Gastrocnemius medialis (tissue), 4 donors: ENCODE measurements around the gene SDK2. TPM values are rescaled to one million over a fixed set of nuclear protein-coding genes. Genes with fewer than 3 reads are reported as not detected.

Source experiments
- ATAC-seq, 2 donors: fragments of 150-250 bp; one replicate each; pipeline ENCODE4 v1.9.1; 2016
- DNase-seq, 2 donors: peaks; one replicate each; pipeline ENCODE4 v3.0.0-alpha.2; 2019
- H3K27ac ChIP-seq, 4 donors: fragments of 200-600 bp; sonication (generic); 1 replicate in 1 of 4; 2 replicates in 3 of 4; pipeline ENCODE4 v1.5.1; 2016 to 2018; ENCODE audit warnings: mild to moderate bottlenecking in 2 of 4, moderate library complexity in 1 of 4
- H3K27me3 ChIP-seq, 3 donors: fragments of 200-600 bp; sonication (generic) in 2 of 3; 1 replicate in 1 of 3; 2 replicates in 2 of 3; pipeline versions ENCODE4 v1.5.1 to v1.6.0; 2016 to 2019; ENCODE audit warnings: mild to moderate bottlenecking in 1 of 3, moderate library complexity in 1 of 3
- H3K36me3 ChIP-seq, 2 donors: fragments of 200-600 bp; sonication (generic) in 1 of 2; one replicate each; pipeline ENCODE4 v1.5.1; 2017 to 2018
- H3K4me1 ChIP-seq, 2 donors: fragments of 200-600 bp; sonication (generic) in 1 of 2; one replicate each; pipeline ENCODE4 v1.5.1; 2016 to 2017; ENCODE audit warnings: mild to moderate bottlenecking in 2 of 2
- H3K4me3 ChIP-seq, 4 donors: fragments of 200-600 bp; sonication (generic) in 3 of 4; 1 replicate in 1 of 4; 2 replicates in 3 of 4; pipeline ENCODE4 v1.5.1; 2016 to 2019; ENCODE audit warnings: mild to moderate bottlenecking in 2 of 4
- H3K9me3 ChIP-seq, 3 donors: fragments of 200-600 bp; sonication (generic) in 2 of 3; 1 replicate in 1 of 3; 2 replicates in 2 of 3; pipeline ENCODE4 v1.5.1; 2016 to 2019
- CTCF ChIP-seq, 5 experiments: fragments of 450-650 bp in 3 of 5; fragments of 200-600 bp in 2 of 5; sonication (generic) in 2 of 5; IDR thresholded peaks in 4 of 5; conservative IDR thresholded peaks in 1 of 5; 1 replicate in 4 of 5; 2 replicates in 1 of 5; pipeline ENCODE4 v1.5.1; 2016 to 2019; ENCODE audit warnings: antibody characterized with exemption in 5 of 5, mild to moderate bottlenecking in 3 of 5, moderate library complexity in 3 of 5
- POLR2A ChIP-seq, 2 donors: fragments of 450-650 bp; IDR thresholded peaks; one replicate each; pipeline ENCODE4 v1.6.1; 2017; ENCODE audit warnings: antibody characterized with exemption in 2 of 2, mild to moderate bottlenecking in 2 of 2, moderate library complexity in 2 of 2
- in situ Hi-C, 4 donors: fragments of 200-750 bp; cut with MboI; loops; one replicate each; pipeline versions ENCODE4 v1.15.0 to v1.8.0; 2017; ENCODE audit warnings: low sequenced_read_pairs in 4 of 4
- intact Hi-C: fragments of 100-400 bp; cut with DNase I; formaldehyde crosslinking; loops from one replicate; pipeline ENCODE4 v1.15.1; 2023; ENCODE audit warnings: low total_unique reads
- total RNA-seq, 4 donors: library from RNA; depleted of rRNA; stranded (reverse); fragments of >200 nt; gene quantifications; one replicate each; pipeline versions ENCODE4 v1.1.0 to v1.2.3, GENCODE V29; 2016

SDK2 gene
- total RNA-seq, 4 donors from 2014 or later = 0.02 to 0.31 (median 0.13) TPM

DNA sequence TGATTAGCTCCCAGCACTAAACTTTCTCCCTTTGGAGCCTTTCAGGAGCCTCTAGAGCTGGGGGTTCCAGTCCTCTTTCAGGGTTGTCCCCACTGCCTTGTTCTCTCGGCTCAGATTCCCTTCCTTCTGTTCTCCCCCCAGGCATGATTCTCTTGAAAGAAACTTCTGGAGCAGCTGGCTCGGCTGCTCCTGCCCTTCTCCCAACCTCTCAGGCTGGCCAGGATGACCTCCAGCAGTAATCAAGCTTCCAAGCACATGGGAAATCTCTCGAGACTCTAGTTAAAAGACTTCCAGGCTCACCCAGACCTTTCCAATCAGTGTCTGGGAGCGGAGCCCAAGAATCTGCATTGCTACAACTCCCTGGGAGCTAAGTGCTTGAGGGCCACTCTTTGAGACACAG, 3.6 kb downstream of the SDK2 start:
- TF ChIP-seq CTCF (IDR thresholded peaks at IDR 0.05 in 4 of 5, conservative IDR thresholded peaks at IDR 0.05 in 1 of 5) (no peak), POLR2A (IDR thresholded peaks at IDR 0.05) (no peak)
- Histone ChIP-seq H3K4me1 (peaks cover 0 to 16% of the 10 kb centered on the region in 2 donors), H3K27ac (no peak overlapping the region), H3K27me3 (peaks cover 5 to 22% (median 20%) of the 10 kb centered on the region in 3 donors), H3K4me3 (no peak overlapping the region), H3K36me3 (no peaks in the 10 kb centered on the region), H3K9me3 (no peaks in the 10 kb centered on the region)
- ATAC-seq (no peak), DNase-seq (no peak)
- in situ Hi-C loops = no loop called here
- intact Hi-C loops = no loop called here

DNA sequence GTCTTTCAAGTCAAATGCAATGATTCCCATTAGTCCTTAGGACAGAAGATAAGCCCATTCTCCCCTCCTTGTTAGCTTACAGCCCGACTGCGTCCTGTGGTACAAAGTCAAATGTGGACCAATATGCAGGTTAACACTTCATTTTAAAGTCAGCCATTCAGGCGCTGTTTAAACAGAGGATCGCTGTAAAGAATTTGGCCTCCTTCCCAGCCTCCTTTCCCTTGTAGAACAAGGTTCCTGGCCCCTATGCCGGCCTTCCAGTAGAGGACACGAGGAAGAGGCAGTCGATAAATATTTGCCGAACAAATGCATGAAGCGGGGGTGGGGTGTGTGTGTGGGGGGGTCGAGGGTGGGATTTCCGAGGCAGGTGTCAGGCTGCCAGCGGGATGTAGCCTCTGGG, 4.3 kb downstream of the SDK2 start:
- no peak for DNase-seq
- Histone ChIP-seq H3K9me3 (no peaks in the 10 kb centered on the region), H3K4me3 (no peak overlapping the region), H3K27ac (no peak overlapping the region), H3K27me3 (peaks cover 5 to 22% (median 20%) of the 10 kb centered on the region in 3 donors), H3K4me1 (peaks cover 0 to 16% of the 10 kb centered on the region in 2 donors), H3K36me3 (no peaks in the 10 kb centered on the region)
- intact Hi-C loops (no loop called here), in situ Hi-C loops (no loop called here)
- no peak for TF ChIP-seq POLR2A (IDR thresholded peaks at IDR 0.05)
- TF ChIP-seq CTCF (IDR thresholded peaks at IDR 0.05 in 4 of 5, conservative IDR thresholded peaks at IDR 0.05 in 1 of 5) = no peak
- no peak for ATAC-seq

DNA sequence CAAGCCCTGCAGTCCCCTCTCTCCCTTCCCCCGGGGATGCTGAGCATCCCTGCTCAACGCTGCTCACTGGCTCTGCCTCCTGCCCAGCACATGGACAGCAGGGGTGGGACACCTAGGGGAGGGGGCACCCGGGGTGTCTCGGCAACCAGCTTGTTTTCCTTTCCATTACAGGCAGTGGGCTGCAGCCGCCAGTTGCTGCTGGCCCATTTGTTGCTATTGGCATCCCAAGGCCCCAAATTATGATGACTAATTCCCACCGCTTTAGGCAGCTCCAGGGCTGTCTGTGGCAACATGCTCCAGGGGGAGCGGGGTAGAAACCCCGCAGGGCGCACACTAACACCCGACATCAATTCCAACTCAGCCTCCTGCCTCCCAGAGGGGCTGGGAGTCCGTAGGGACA, 4.9 kb downstream of the SDK2 start:
- TF ChIP-seq CTCF (IDR thresholded peaks at IDR 0.05 in 4 of 5, conservative IDR thresholded peaks at IDR 0.05 in 1 of 5) (no peak), POLR2A (IDR thresholded peaks at IDR 0.05) (no peak)
- intact Hi-C loops (no loop called here), in situ Hi-C loops (no loop called here)
- Histone ChIP-seq H3K27me3 (peaks cover 5 to 22% (median 20%) of the 10 kb centered on the region in 3 donors), H3K27ac (no peak overlapping the region), H3K9me3 (no peaks in the 10 kb centered on the region), H3K4me3 (no peak overlapping the region), H3K36me3 (no peaks in the 10 kb centered on the region), H3K4me1 (peaks cover 0 to 14% of the 10 kb centered on the region in 2 donors)
- no peak for ATAC-seq
- no peak for DNase-seq

DNA sequence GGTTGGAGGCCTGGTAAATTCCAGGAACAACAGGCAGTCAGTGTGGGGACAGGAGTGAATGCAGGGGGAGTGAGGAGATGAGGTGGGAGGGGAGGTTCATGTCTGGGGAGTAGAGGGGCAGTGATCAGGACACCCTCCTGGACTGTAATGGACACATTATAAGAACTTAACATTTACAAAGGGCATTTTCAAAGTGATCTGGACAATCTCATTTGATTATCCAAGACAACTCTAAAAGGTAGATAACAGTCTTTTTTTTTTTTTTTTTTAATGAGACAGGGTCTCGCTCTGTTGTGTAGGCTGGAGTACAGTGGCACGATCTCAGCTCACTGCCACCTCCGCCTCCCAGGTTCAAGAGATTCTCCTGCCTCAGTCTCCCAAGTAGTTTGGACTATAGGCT, 5.7 kb downstream of the SDK2 start:
- intact Hi-C loops = no loop called here

More for the DNA sequence above, 5.7 kb downstream of the SDK2 start:
- Histone ChIP-seq H3K4me1 (peaks cover 0 to 6% of the 10 kb centered on the region in 2 donors), H3K27me3 (peaks cover 5 to 15% (median 14%) of the 10 kb centered on the region in 3 donors), H3K36me3 (no peaks in the 10 kb centered on the region), H3K4me3 (no peak overlapping the region), H3K27ac (no peak overlapping the region), H3K9me3 (no peaks in the 10 kb centered on the region)
- no peak for TF ChIP-seq POLR2A (IDR thresholded peaks at IDR 0.05)
- TF ChIP-seq CTCF (IDR thresholded peaks at IDR 0.05 in 4 of 5, conservative IDR thresholded peaks at IDR 0.05 in 1 of 5) = no peak
- ATAC-seq = no peak
- no peak for DNase-seq
- in situ Hi-C loops = no loop called here
